ENCODE data around the gene CHST1. TPM values are rescaled to one million over a fixed set of nuclear protein-coding genes. Genes with fewer than 3 reads are reported as not detected.

The CHST1 gene
- total RNA-seq: under 1 TPM; 0.54 to 0.58 TPM

GRCh38 chr11:45665206-45665932 lies at the start of gene CHST1:
Gene CHST1, minus strand, starts transcription at chr11:45665622. Its CDS starts 14,699 bp downstream, at chr11:45650923.
- H3K27ac ChIP-seq: no peak within 1 kb of the TSS
- peak within 1 kb of the TSS in 1 of 2 donors; percentile 43 for H3K9ac ChIP-seq (ENCODE audit: low read depth in 2 of 2, low read length in 2 of 2)
- intact Hi-C loops (cut with DNase I): no loop called here

GRCh38 chr11:45713573-45713972 lies 48.2 kb upstream of the CHST1 start:
- TF ChIP-seq CTCF (IDR thresholded peaks at IDR 0.05): no peak
- Histone ChIP-seq H3K9ac (ENCODE audit: low read depth in 2 of 2, low read length in 2 of 2) (no peak overlapping the region), H3K27ac (no peak overlapping the region), H3K4me1 (no peaks in the 10 kb centered on the region), H3K36me3 (no peaks in the 10 kb centered on the region), H3K9me3 (no peaks in the 10 kb centered on the region), H3K27me3 (no peaks in the 10 kb centered on the region), H3K4me3 (no peak overlapping the region)
- intact Hi-C loops (cut with DNase I): no loop called here
- no peak for DNase-seq

More at GRCh38 chr11:45665206-45665932, at the start of gene CHST1:
- Histone ChIP-seq H3K9me3 (no peaks in the 10 kb centered on the region), H3K4me1 (no peaks in the 10 kb centered on the region), H3K36me3 (no peaks in the 10 kb centered on the region), H3K27me3 (peaks cover 38% of the 10 kb centered on the region), H3K4me3 (peak within 1 kb of the TSS; percentile 46)
- DNase-seq: peak; percentile 27
- no peak for TF ChIP-seq CTCF (IDR thresholded peaks at IDR 0.05)

- TF ChIP-seq CTCF (IDR thresholded peaks at IDR 0.05): no peak
- no peaks in the 10 kb centered on the region for H3K36me3 ChIP-seq
- H3K9ac ChIP-seq (ENCODE audit: low read depth in 2 of 2, low read length in 2 of 2): no peak overlapping the region
- no peak overlapping the region for H3K27ac ChIP-seq
- no peaks in the 10 kb centered on the region for H3K27me3 ChIP-seq
- H3K9me3 ChIP-seq: no peaks in the 10 kb centered on the region
- H3K4me1 ChIP-seq: no peaks in the 10 kb centered on the region
- intact Hi-C loops (cut with DNase I): no loop called here
- no peak for DNase-seq
- no peak overlapping the region for H3K4me3 ChIP-seq
These were observed 45.1 kb upstream of the CHST1 start for GRCh38 chr11:45710561-45710960.

- H3K4me3 ChIP-seq: no peak overlapping the region
- DNase-seq: no peak
- H3K4me1 ChIP-seq: no peaks in the 10 kb centered on the region
- no peaks in the 10 kb centered on the region for H3K9me3 ChIP-seq
- H3K27ac ChIP-seq: no peak overlapping the region
- no peak overlapping the region for H3K9ac ChIP-seq (ENCODE audit: low read depth in 2 of 2, low read length in 2 of 2)
- no peaks in the 10 kb centered on the region for H3K36me3 ChIP-seq
- intact Hi-C loops (cut with DNase I): no loop called here
- no peaks in the 10 kb centered on the region for H3K27me3 ChIP-seq
- TF ChIP-seq CTCF (IDR thresholded peaks at IDR 0.05): no peak
These were observed 43.7 kb upstream of the CHST1 start for GRCh38 chr11:45708887-45709663.

- no peak overlapping the region for H3K9ac ChIP-seq (ENCODE audit: low read depth in 2 of 2, low read length in 2 of 2)
- intact Hi-C loops (cut with DNase I): no loop called here
- H3K27me3 ChIP-seq: no peaks in the 10 kb centered on the region
- H3K27ac ChIP-seq: no peak overlapping the region
- no peak overlapping the region for H3K4me3 ChIP-seq
- H3K36me3 ChIP-seq: no peaks in the 10 kb centered on the region
- no peaks in the 10 kb centered on the region for H3K9me3 ChIP-seq
- TF ChIP-seq CTCF (IDR thresholded peaks at IDR 0.05): no peak
- H3K4me1 ChIP-seq: no peaks in the 10 kb centered on the region
- DNase-seq: no peak
These were observed 39.2 kb upstream of the CHST1 start for GRCh38 chr11:45704635-45705034.

Data from colonic mucosa (tissue), 4 donors.